ENCODE data around the gene SEMA6B. TPM values are rescaled to one million over a fixed set of nuclear protein-coding genes. Genes with fewer than 3 reads are reported as not detected.

SEMA6B gene
- 10 to 100 TPM in 2 of 6 donors, 1 to 10 TPM in 4; 3.4 to 33.1 (median 7.6) TPM for total RNA-seq

GRCh38 chr19:4559569-4559968, at the start of gene SEMA6B:
Gene SEMA6B (minus strand): TSS chr19:4559684. CDS start chr19:4558457, 1,227 bp downstream.
- Histone ChIP-seq H3K4me3 (peak within 1 kb of the TSS; percentile 19 to 53 (median 32)), H3K9me3 (no peaks in the 10 kb centered on the region), H3K27me3 (no peaks in the 10 kb centered on the region), H3K4me1 (peaks cover 5 to 22% (median 12%) of the 10 kb centered on the region in 4 donors), H3K36me3 (peaks cover 0 to 14% (median 0%) of the 10 kb centered on the region in 4 donors), H3K27ac (peak within 1 kb of the TSS; percentile 69 to 78 (median 74))
- TF ChIP-seq EP300 (IDR thresholded peaks at IDR 0.05) (peak in 2 of 4 donors; percentile 27 to 80), POLR2AphosphoS5 (IDR thresholded peaks at IDR 0.05) (peak; percentile 40 to 89), CTCF (IDR thresholded peaks at IDR 0.05) (peak in 1 of 6 experiments; percentile 16), POLR2A (IDR thresholded peaks at IDR 0.05) (peak in 1 of 4 donors; percentile 44)
- WGBS, 2 donors: 52 to 60% methylated on average over 10 to 13 of the region's 13 CpGs
- ATAC-seq (ENCODE audit: low FRiP score in 2 of 2) (peak in 1 of 2 donors; percentile 32), DNase-seq (peak in 1 of 2 donors; percentile 73)

GRCh38 chr19:4606921-4607678, 47.6 kb upstream of the SEMA6B start:
- ATAC-seq (ENCODE audit: low FRiP score in 2 of 2) (peak; percentile 38 to 42), DNase-seq (peak in 1 of 2 donors; percentile 83)
- H3K36me3 ChIP-seq: no peaks in the 10 kb centered on the region
- H3K4me3 ChIP-seq: no peak overlapping the region
- H3K9me3 ChIP-seq: no peaks in the 10 kb centered on the region
- H3K27ac ChIP-seq: no peak overlapping the region
- peaks cover 0 to 8% (median 2%) of the 10 kb centered on the region in 4 donors for H3K27me3 ChIP-seq
- WGBS, 2 donors: 11 to 26% methylated on average over 18 to 32 of the region's 35 CpGs
- peaks cover 3 to 12% (median 4%) of the 10 kb centered on the region in 4 donors for H3K4me1 ChIP-seq
- no peak for TF ChIP-seq EP300 (IDR thresholded peaks at IDR 0.05)
- no peak for TF ChIP-seq POLR2AphosphoS5 (IDR thresholded peaks at IDR 0.05)
- TF ChIP-seq POLR2A (IDR thresholded peaks at IDR 0.05): no peak
- no peak for TF ChIP-seq CTCF (IDR thresholded peaks at IDR 0.05)

GRCh38 chr19:4606181-4606580, 46.7 kb upstream of the SEMA6B start:
- Histone ChIP-seq H3K4me1 (peaks cover 3 to 12% (median 4%) of the 10 kb centered on the region in 4 donors), H3K27ac (no peak overlapping the region), H3K4me3 (no peak overlapping the region), H3K9me3 (no peaks in the 10 kb centered on the region), H3K27me3 (peaks cover 0 to 8% (median 2%) of the 10 kb centered on the region in 4 donors), H3K36me3 (no peaks in the 10 kb centered on the region)
- TF ChIP-seq EP300 (IDR thresholded peaks at IDR 0.05) (no peak), POLR2A (IDR thresholded peaks at IDR 0.05) (no peak), CTCF (IDR thresholded peaks at IDR 0.05) (no peak), POLR2AphosphoS5 (IDR thresholded peaks at IDR 0.05) (no peak)
- WGBS, 2 donors: 75 to 82% methylated on average over 5 of the region's 5 CpGs
- DNase-seq: no peak
- no peak for ATAC-seq (ENCODE audit: low FRiP score in 2 of 2)

GRCh38 chr19:4604912-4605311, 45.4 kb upstream of the SEMA6B start:
- WGBS, 2 donors: 69 to 75% methylated on average over 6 of the region's 6 CpGs
- peaks cover 0 to 8% (median 2%) of the 10 kb centered on the region in 4 donors for H3K27me3 ChIP-seq
- H3K4me3 ChIP-seq: no peak overlapping the region
- TF ChIP-seq EP300 (IDR thresholded peaks at IDR 0.05): no peak
- H3K27ac ChIP-seq: no peak overlapping the region
- ATAC-seq (ENCODE audit: low FRiP score in 2 of 2): no peak
- H3K4me1 ChIP-seq: peaks cover 3 to 7% (median 4%) of the 10 kb centered on the region in 4 donors
- no peaks in the 10 kb centered on the region for H3K9me3 ChIP-seq
- no peak for DNase-seq
- H3K36me3 ChIP-seq: no peaks in the 10 kb centered on the region

- H3K4me1 ChIP-seq: peaks cover 8 to 16% (median 10%) of the 10 kb centered on the region in 4 donors
- no peaks in the 10 kb centered on the region for H3K9me3 ChIP-seq
- no peak for DNase-seq
- no peaks in the 10 kb centered on the region for H3K36me3 ChIP-seq
- no peak overlapping the region for H3K27ac ChIP-seq
- no peak overlapping the region for H3K4me3 ChIP-seq
- peaks cover 0 to 21% (median 9%) of the 10 kb centered on the region in 4 donors for H3K27me3 ChIP-seq
- TF ChIP-seq CTCF (IDR thresholded peaks at IDR 0.05) (no peak), POLR2A (IDR thresholded peaks at IDR 0.05) (no peak), POLR2AphosphoS5 (IDR thresholded peaks at IDR 0.05) (no peak), EP300 (IDR thresholded peaks at IDR 0.05) (no peak)
- 89% methylated on average over 1 of the region's 1 CpG for WGBS, 2 donors
- no peak for ATAC-seq (ENCODE audit: low FRiP score in 2 of 2)
Observed at GRCh38 chr19:4602915-4603314, 43.4 kb upstream of the SEMA6B start.
